HG03565 (cell line): ENCODE data around the gene DOP1B.
"Not testable (repeated sequence)": the region's sequence is repeated elsewhere in the genome, so short reads cannot be mapped to it uniquely, and the experiment has no call there.

Experiments
- ATAC-seq: cut with Tn5 transposase; IDR thresholded peaks from one replicate; pipeline ENCODE4 v1.9.1; 2021; ENCODE audit warnings: mild to moderate bottlenecking, moderate library complexity; ENCODE audit not compliant: unreplicated experiment

DOP1B gene

DNA sequence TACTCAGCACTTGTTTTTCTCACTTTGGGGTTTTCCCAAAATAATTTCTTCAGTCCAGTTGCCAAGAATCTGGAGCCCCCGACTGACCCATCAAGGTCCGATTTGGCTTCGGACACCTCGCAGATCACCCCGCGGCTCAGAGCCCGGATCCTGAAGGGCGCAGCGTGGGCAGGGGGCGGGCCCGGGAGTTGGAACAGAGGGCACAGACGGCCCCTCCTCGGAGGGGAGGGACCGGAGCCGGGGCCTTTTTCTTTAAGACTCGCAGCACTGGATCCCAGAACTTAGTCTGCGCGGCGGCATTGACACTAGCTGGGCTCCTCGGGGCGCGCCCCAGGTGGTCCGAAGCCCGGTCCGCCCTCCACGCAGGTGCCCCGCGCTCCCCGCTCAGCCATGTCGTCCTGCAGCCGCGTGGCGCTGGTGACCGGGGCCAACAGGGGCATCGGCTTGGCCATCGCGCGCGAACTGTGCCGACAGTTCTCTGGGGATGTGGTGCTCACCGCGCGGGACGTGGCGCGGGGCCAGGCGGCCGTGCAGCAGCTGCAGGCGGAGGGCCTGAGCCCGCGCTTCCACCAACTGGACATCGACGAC is 21.7 kb upstream of the DOP1B start, which contains the start of gene CBR3:
TSS of gene CBR3 (plus strand) at position 277 of the 588 bp plus-strand sequence. CDS start at position 391, 114 bp downstream.
- ATAC-seq: no peak

DNA sequence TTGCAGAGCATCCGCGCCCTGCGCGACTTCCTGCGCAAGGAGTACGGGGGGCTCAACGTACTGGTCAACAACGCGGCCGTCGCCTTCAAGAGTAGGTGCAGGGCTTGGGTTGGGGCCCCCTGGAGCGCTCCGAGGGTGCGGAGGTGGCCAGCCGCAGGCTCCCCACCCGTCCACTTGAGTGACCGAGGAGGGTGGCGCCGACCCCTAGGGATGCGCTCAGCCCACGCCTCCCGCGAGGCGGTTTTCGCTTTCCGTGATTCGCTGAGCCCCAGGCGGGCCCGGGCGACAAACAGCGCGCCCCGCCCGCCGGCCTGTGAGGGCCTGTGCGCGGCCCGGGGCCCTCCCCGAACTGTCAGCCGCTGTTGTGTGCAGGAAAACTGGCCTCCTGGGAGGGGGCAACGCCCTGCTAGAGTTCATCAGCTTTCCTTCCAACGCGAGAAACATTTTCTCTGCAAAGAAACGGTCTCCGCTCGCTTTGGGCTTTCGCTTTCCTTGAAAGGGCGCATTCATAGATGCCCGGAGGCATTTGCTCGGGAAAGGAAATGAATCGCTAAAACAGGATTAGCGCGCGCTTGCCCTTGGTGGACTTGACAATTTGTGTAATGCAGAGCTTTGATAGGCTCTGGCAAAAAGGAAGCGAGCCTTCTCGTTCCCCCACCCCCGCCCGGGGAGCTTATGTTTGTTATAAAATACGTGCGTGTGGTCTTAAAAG is 21.1 kb upstream of the DOP1B start:
- peak; percentile 30 for ATAC-seq

DNA sequence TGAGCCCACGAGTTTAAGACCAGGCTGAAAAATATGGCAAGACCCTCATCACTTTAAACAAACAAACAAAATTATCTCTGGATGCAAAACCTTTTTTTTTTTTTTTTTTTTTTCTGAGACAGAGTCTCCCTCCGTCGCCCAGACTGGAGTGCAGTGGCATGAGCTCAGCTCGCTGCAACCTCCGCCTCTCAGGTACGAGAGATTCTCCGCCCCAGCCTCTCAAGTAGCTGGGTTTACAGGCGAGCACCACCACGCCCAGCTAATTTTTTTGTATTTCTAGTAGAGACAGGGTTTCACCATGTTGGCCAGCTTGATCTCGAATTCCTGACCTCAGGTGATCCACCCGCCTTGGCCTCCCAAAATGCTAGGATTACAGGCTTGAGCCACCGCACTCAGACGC is 16.8 kb upstream of the DOP1B start:
- not testable (repeated sequence) for ATAC-seq

- ATAC-seq: peak; percentile 78
Measured at GRCh38 chr21:36141513-36141925, 15.1 kb upstream of the DOP1B start.

GRCh38 chr21:36144233-36144632 is 12.4 kb upstream of the DOP1B start:
- not testable (repeated sequence) for ATAC-seq

DNA sequence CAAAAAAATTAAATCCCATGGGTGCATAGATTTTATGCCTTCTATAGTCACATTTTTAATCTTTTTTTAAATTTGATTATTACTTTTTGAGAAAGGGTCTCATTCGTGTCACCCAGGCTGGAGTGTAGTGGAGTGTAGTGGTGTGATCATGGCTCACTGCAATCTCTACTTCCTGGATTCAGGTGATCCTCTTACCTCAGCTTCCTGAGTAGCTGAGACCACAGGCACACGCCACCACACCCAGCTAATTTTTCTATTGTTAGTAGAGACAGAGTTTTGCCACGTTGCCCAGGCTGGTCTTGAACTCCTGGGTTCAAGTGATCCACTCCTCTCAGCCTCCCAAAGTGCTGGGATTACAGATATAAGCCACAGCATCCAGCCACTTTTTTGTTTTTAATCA is 11.4 kb upstream of the DOP1B start:
- no peak for ATAC-seq

GRCh38 chr21:36147911-36148310 is 8.7 kb upstream of the DOP1B start:
- ATAC-seq: no peak

DNA sequence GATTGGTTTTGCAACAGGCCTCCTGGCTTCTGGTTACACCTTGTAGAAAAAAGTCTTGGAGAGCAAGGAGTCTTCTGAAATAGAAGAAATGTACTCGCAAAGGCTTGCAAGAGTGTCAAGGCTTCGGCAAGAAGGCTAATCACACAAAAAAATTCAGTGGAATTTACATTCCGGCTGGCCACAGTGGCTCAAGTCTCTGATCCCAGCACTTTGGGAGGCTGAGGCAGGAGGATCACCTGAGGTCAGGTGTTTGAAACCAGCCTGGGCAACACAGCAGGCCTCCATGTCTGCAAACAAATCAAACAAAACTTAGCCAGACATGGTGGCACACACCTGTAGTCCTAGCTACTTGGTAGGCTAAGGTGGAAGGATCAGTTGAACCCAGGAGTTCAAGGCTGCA is 7.7 kb upstream of the DOP1B start:
- no peak for ATAC-seq

DNA sequence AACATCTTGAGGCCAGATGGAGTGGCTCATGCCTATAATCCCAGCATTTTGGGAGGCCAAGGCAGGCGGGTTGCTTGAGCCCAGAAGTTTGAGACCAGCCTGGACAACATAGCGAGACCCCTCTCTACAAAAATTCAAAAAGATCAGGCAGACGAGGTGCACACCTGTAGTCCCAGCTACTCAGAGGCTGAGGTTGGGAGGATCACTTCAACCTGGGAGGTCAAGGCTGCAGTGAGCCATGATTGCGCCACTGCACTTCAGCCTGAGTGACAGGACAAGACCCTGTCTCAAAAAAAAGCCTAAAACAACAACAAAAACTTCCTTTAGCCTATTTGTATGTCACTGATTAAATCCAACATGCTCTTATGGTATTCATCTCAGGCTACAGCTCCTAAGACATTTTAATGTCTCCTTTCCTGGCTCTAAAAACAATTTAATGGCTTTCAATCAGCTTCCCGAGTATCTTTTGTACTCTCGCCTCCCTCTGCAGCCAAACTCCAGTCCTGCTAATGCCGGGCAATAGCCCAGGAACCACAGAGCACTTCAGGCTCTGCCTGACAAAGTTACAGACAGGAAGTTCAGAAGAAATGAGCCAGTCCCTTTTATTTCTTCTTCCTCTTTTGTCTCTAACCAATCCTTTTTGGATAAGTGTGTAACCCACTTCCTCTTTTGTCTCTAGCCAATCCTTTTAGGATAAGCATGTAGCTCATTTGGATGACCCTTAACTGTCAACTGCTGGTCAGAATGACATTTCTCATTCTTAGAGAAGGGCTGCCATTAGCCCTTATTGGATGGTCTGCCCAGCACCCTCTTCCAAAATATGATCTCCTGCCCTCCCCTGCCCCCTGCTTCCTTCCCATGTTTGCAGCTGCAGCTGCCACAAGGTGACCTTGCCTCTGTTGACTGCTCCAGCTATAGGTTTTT is 6.6 kb upstream of the DOP1B start:
- ATAC-seq: no peak

DNA sequence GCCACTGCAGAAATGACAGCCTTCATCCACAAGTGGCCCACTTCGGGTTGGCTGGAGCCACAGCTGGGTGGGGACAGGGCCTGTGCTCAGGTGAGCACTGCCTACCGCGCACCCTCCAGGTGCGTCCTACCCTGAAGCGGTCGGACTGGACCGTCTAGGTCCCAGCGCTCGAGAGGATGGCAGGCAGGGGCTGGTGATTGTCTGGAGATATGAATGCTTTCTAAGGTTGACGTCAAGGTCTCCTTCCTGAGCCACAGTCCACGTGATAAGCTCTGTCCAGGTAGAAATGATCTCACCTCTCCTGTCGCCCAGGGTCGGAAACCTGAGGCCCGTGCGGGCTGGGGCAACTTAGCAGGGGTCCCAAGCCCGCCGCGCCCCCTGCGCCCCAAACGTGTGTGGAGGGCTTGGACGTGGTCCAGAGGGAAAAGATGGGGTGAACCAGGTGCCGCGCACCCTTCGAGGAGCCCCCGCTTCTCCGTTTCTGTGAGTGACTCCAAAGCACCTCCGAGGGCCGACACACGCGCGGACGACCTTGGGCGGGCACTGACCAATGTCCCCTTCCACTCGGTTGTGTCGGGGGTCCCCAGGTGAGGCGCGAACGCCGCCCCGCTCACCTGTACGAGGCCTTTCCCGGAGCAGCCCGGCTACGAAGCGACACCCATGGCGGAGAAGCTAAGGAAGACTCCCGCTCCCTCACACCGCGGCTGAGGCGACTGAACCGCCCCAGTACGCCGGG is 853 bp upstream of the DOP1B start:
- no peak for ATAC-seq

- ATAC-seq: peak; percentile 78
Measured at GRCh38 chr21:36156339-36156814, 247 bp upstream of the DOP1B start.

- no peak for ATAC-seq
Measured at GRCh38 chr21:36159356-36159921, 2.8 kb downstream of the DOP1B start.

GRCh38 chr21:36160850-36161178 is 4.2 kb downstream of the DOP1B start:
- no peak for ATAC-seq

- ATAC-seq: no peak
Measured at GRCh38 chr21:36162631-36163030, 6.0 kb downstream of the DOP1B start.

DNA sequence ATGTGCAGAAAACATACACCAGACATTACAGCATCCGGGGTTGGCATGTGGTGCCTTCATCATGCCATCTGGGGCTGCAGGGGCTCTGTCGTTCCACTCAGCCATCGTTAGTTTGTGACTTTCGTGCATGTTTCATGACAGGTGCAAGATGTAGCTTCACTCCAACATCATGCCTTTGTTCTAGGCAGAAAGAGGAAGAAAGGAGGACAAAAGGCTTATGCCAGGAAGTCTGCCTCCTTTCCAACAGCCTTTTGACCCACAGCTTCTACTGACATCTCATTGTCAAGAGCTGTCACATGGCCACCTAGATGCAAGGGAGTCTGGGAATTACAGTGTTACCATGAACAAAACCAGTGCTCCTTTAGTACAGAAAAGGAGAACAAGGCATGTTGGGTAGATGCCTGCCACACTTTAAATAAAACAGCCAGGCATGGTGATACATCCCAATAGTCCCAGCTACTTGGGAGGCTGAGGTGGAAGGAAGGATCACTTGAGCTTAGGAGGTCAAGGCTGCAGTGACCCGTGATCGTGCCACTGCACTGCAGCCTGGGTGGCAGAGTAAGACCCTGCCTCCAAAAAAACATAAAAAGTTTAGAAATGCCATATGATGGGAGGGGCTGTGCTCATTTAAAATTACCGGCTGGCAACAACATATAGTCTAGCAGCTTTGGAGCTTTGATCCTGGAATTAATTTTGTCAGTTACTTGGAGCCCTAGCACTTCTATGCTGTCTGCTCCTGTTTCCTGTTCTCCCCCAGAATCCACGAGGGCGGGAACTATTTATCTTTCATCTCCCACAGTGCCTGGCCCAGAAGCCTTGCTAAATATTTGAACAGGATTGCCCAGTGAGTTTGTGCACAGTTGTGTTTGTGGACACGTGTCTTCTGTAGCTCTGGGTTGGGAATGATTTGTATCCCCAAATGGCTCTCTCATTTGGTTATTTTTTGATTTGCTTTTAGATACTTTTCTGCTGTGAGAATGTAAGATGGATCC is 7.4 kb downstream of the DOP1B start:
- ATAC-seq: no peak

- no peak for ATAC-seq
Measured at GRCh38 chr21:36165356-36165755, 8.7 kb downstream of the DOP1B start.

DNA sequence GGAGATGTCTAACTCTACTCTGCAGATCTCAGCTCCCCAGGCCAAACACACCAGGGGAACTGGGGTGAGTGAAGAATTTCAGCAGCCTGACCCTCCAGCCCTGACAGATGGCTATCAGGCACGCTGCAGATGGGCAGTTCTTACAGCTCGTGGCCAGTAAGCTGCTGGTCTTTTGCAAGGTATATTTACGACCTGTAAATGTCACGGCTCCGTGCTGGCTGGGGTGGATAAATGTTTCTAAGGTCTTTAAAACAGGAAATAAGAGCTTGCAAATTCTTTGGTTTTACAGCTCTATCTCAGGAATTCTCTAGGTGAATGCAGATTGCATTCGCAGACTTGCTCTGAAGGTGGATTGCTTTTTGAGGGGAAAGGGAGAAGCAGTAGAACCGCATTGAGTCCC is 10.1 kb downstream of the DOP1B start:
- ATAC-seq: no peak

DNA sequence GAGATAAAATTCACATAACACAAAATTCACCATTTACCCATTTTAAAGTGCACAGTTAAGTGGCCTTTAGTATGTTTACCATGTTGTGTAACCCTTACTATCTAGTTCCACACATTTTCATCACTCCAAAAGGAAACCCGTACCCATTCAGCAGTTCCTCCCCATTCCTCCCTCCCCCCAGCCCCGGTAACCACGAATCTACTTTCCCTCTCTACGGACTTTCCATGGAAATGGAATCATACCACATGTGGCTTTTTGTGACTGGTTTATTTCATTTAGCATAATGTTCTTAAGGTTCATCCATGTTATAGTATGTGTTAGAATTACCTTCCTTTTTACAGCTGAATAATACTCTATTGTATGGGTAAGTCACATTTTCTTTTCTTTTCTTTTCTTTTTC is 10.9 kb downstream of the DOP1B start:
- ATAC-seq: no peak

- ATAC-seq: no peak
Measured at GRCh38 chr21:36169470-36170128, 13.0 kb downstream of the DOP1B start.
